ENCODE measurements around the gene SLC39A11.

Gene SLC39A11

GRCh38 chr17:72797142-72797541 lies 295.3 kb downstream of the SLC39A11 start:
- no peak for TF ChIP-seq EP300 (IDR thresholded peaks at IDR 0.05; ENCODE audit: borderline replicate concordance)
- TF ChIP-seq CREB1 (IDR thresholded peaks at IDR 0.05; ENCODE audit: low read depth), result no peak
- TF ChIP-seq TAF1 (IDR thresholded peaks at IDR 0.05; ENCODE audit: low read depth), result no peak
- TF ChIP-seq EGR1 (IDR thresholded peaks at IDR 0.05), result no peak

DNA sequence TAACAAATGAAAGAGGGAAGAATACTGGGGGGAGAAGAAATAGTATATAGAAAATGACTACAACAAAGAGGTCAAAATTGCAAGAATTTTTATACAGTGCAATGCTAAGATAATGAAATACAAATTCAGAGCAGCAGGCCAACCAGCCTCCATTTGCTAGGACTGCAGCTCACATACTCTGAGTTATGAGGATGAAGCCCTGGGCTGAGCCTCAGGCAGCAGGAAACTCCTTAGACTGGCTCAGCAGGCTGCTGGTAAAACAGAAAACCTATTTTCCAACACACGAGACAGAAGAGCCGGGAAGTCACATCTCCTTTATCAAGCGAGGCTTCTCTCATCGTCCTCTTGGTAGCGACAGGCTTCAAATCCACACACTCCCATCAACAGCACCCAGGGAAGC lies 296.5 kb downstream of the SLC39A11 start:
- TF ChIP-seq TCF12 (IDR thresholded peaks at IDR 0.05; ENCODE audit: low read depth) (no peak), CREB1 (IDR thresholded peaks at IDR 0.05; ENCODE audit: low read depth) (no peak), TAF1 (IDR thresholded peaks at IDR 0.05; ENCODE audit: low read depth) (no peak), YY1 (IDR thresholded peaks at IDR 0.05; ENCODE audit: low read depth) (no peak), NFIC (IDR thresholded peaks at IDR 0.05) (no peak), EP300 (IDR thresholded peaks at IDR 0.05; ENCODE audit: borderline replicate concordance) (no peak), EGR1 (IDR thresholded peaks at IDR 0.05) (no peak), USF1 (IDR thresholded peaks at IDR 0.05) (no peak), FOXM1 (IDR thresholded peaks at IDR 0.05; ENCODE audit: borderline replicate concordance, low read depth) (no peak), ZBTB7A (IDR thresholded peaks at IDR 0.05; ENCODE audit: low read depth) (no peak), CEBPB (IDR thresholded peaks at IDR 0.05) (no peak)
- TF ChIP-seq, protein P1, sequence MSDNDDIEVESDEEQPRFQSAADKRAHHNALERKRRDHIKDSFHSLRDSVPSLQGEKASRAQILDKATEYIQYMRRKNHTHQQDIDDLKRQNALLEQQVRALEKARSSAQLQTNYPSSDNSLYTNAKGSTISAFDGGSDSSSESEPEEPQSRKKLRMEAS (IDR thresholded peaks at IDR 0.05), result no peak

- no peak for TF ChIP-seq ZBTB7A (IDR thresholded peaks at IDR 0.05; ENCODE audit: low read depth)
- TF ChIP-seq, protein P1 (IDR thresholded peaks at IDR 0.05), result no peak
- TF ChIP-seq CREB1 (IDR thresholded peaks at IDR 0.05; ENCODE audit: low read depth), result no peak
- no peak for TF ChIP-seq EP300 (IDR thresholded peaks at IDR 0.05; ENCODE audit: borderline replicate concordance)
- no peak for TF ChIP-seq RAD21 (IDR thresholded peaks at IDR 0.05; ENCODE audit: low read depth)
- no peak for TF ChIP-seq TCF12 (IDR thresholded peaks at IDR 0.05; ENCODE audit: low read depth)
- TF ChIP-seq USF1 (IDR thresholded peaks at IDR 0.05), result no peak
Observed at GRCh38 chr17:72794152-72794551, 298.3 kb downstream of the SLC39A11 start.

- no peak for TF ChIP-seq TEAD4 (IDR thresholded peaks at IDR 0.05)
- TF ChIP-seq YY1 (IDR thresholded peaks at IDR 0.05; ENCODE audit: low read depth), result no peak
- no peak for TF ChIP-seq USF1 (IDR thresholded peaks at IDR 0.05)
- TF ChIP-seq, protein P1 (IDR thresholded peaks at IDR 0.05), result no peak
- no peak for TF ChIP-seq RAD21 (IDR thresholded peaks at IDR 0.05; ENCODE audit: low read depth)
- no peak for TF ChIP-seq FOXM1 (IDR thresholded peaks at IDR 0.05; ENCODE audit: borderline replicate concordance, low read depth)
- no peak for TF ChIP-seq ZBTB7A (IDR thresholded peaks at IDR 0.05; ENCODE audit: low read depth)
- no peak for TF ChIP-seq EP300 (IDR thresholded peaks at IDR 0.05; ENCODE audit: borderline replicate concordance)
- TF ChIP-seq NFIC (IDR thresholded peaks at IDR 0.05), result no peak
- TF ChIP-seq TCF12 (IDR thresholded peaks at IDR 0.05; ENCODE audit: low read depth), result no peak
- no peak for TF ChIP-seq TAF1 (IDR thresholded peaks at IDR 0.05; ENCODE audit: low read depth)
- TF ChIP-seq, protein P2, sequence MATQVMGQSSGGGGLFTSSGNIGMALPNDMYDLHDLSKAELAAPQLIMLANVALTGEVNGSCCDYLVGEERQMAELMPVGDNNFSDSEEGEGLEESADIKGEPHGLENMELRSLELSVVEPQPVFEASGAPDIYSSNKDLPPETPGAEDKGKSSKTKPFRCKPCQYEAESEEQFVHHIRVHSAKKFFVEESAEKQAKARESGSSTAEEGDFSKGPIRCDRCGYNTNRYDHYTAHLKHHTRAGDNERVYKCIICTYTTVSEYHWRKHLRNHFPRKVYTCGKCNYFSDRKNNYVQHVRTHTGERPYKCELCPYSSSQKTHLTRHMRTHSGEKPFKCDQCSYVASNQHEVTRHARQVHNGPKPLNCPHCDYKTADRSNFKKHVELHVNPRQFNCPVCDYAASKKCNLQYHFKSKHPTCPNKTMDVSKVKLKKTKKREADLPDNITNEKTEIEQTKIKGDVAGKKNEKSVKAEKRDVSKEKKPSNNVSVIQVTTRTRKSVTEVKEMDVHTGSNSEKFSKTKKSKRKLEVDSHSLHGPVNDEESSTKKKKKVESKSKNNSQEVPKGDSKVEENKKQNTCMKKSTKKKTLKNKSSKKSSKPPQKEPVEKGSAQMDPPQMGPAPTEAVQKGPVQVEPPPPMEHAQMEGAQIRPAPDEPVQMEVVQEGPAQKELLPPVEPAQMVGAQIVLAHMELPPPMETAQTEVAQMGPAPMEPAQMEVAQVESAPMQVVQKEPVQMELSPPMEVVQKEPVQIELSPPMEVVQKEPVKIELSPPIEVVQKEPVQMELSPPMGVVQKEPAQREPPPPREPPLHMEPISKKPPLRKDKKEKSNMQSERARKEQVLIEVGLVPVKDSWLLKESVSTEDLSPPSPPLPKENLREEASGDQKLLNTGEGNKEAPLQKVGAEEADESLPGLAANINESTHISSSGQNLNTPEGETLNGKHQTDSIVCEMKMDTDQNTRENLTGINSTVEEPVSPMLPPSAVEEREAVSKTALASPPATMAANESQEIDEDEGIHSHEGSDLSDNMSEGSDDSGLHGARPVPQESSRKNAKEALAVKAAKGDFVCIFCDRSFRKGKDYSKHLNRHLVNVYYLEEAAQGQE (IDR thresholded peaks at IDR 0.05; ENCODE audit: low read depth), result no peak
- TF ChIP-seq EGR1 (IDR thresholded peaks at IDR 0.05), result no peak
- TF ChIP-seq CEBPB (IDR thresholded peaks at IDR 0.05), result no peak
- TF ChIP-seq CREB1 (IDR thresholded peaks at IDR 0.05; ENCODE audit: low read depth), result no peak
Observed at GRCh38 chr17:72792771-72793170, 299.7 kb downstream of the SLC39A11 start.

DNA sequence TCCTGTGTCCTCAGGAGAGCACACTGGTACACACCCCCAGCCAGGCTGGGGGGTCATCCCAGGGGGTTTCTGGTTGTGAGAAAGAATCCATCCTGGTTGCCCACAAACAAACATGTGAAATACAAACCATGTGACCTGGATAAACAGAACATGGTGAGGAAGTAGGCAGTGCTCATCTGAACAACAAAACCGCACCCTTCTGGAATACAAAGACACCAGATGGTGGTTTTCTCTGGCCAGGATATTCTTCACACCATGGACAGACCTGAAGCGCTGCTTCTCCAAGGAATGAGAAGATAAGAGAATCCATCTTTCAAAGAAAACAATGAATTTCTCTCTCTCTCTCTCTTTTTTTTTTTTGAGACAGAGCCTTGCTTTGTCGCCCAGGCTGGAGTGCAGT lies 302.3 kb downstream of the SLC39A11 start:
- TF ChIP-seq TEAD4 (IDR thresholded peaks at IDR 0.05) (no peak), USF1 (IDR thresholded peaks at IDR 0.05) (no peak), FOXM1 (IDR thresholded peaks at IDR 0.05; ENCODE audit: borderline replicate concordance, low read depth) (no peak), EGR1 (IDR thresholded peaks at IDR 0.05) (no peak), ZBTB7A (IDR thresholded peaks at IDR 0.05; ENCODE audit: low read depth) (no peak), TCF12 (IDR thresholded peaks at IDR 0.05; ENCODE audit: low read depth) (no peak), RAD21 (IDR thresholded peaks at IDR 0.05; ENCODE audit: low read depth) (no peak), CREB1 (IDR thresholded peaks at IDR 0.05; ENCODE audit: low read depth) (no peak)
- TF ChIP-seq, protein P2 (IDR thresholded peaks at IDR 0.05; ENCODE audit: low read depth), result no peak
- TF ChIP-seq, protein P1 (IDR thresholded peaks at IDR 0.05), result no peak
